GM23248 (cell line): ENCODE results near the gene ANO1. TPM values are rescaled to one million over a fixed set of nuclear protein-coding genes. Genes with fewer than 3 reads are reported as not detected.

Experiments
- DNase-seq: peaks from one replicate; pipeline ENCODE4 v3.0.0-alpha.2; 2015
- H2AFZ ChIP-seq: fragments of 200-600 bp; sonication (generic); 2 replicates; pipeline ENCODE4 v1.6.1; 2016; ENCODE audit warnings: antibody characterized with exemption
- H3F3A ChIP-seq: fragments of 200-600 bp; sonication (generic); 2 replicates; pipeline ENCODE4 v1.6.1; 2016; ENCODE audit warnings: mild to moderate bottlenecking, antibody characterized with exemption, mixed run types; ENCODE audit not compliant: insufficient read depth
- H3K27ac ChIP-seq: fragments of 200-600 bp; sonication (generic); 2 replicates; pipeline ENCODE4 v1.5.1; 2016; ENCODE audit warnings: mild to moderate bottlenecking
- H3K27me3 ChIP-seq: fragments of 200-600 bp; sonication (generic); replicated peaks from 2 replicates; pipeline ENCODE4 v1.6.1; 2016; ENCODE audit warnings: mild to moderate bottlenecking; ENCODE audit not compliant: insufficient read depth
- H3K36me3 ChIP-seq: fragments of 200-600 bp; sonication (generic); 2 replicates; pipeline ENCODE4 v1.6.1; 2016; ENCODE audit warnings: low read depth, mild to moderate bottlenecking
- H3K4me1 ChIP-seq: fragments of 200-600 bp; sonication (generic); 2 replicates; pipeline ENCODE4 v1.6.1; 2016; ENCODE audit warnings: mild to moderate bottlenecking; ENCODE audit not compliant: insufficient read depth
- H3K4me2 ChIP-seq: fragments of 200-600 bp; sonication (generic); one replicate; pipeline ENCODE4 v1.6.1; 2016; ENCODE audit warnings: mild to moderate bottlenecking; ENCODE audit not compliant: unreplicated experiment
- H3K4me3 ChIP-seq: fragments of 200-600 bp; sonication (generic); 2 replicates; pipeline ENCODE4 v1.5.1; 2016; ENCODE audit warnings: mild to moderate bottlenecking
- H3K79me2 ChIP-seq: fragments of 200-600 bp; sonication (generic); 2 replicates; pipeline ENCODE4 v1.6.1; 2016; ENCODE audit warnings: mild to moderate bottlenecking; ENCODE audit not compliant: insufficient read depth
- H3K9ac ChIP-seq: fragments of 200-600 bp; sonication (generic); 2 replicates; pipeline ENCODE4 v1.6.1; 2016; ENCODE audit warnings: mild to moderate bottlenecking
- H3K9me2 ChIP-seq: fragments of 200-600 bp; sonication (generic); 2 replicates; pipeline ENCODE4 v1.6.1; 2016; ENCODE audit warnings: mixed run types, mild to moderate bottlenecking, moderate library complexity; ENCODE audit not compliant: insufficient read depth
- H3K9me3 ChIP-seq: fragments of 200-600 bp; sonication (generic); one replicate; pipeline ENCODE4 v1.6.1; 2017; ENCODE audit warnings: low read depth
- H4K20me1 ChIP-seq: fragments of 200-600 bp; sonication (generic); 2 replicates; pipeline ENCODE4 v1.6.0; 2016; ENCODE audit not compliant: insufficient read depth
- EZH2 ChIP-seq: fragments of 200-600 bp; sonication (generic); IDR thresholded peaks from 2 replicates; pipeline ENCODE4 v1.6.1; 2018; ENCODE audit warnings: antibody characterized with exemption, mild to moderate bottlenecking; ENCODE audit not compliant: insufficient read depth, poor library complexity, severe bottlenecking
- EZH2phosphoT487 ChIP-seq: fragments of 200-600 bp; sonication (generic); IDR thresholded peaks from 2 replicates; pipeline ENCODE4 v1.6.1; 2018; ENCODE audit warnings: antibody characterized with exemption, moderate library complexity, mild to moderate bottlenecking, low read depth; ENCODE audit not compliant: insufficient read depth
- WGBS, 2 experiments: methylation state at CpG; one replicate each; pipeline ENCODE4 v1.1.6; 2015 to 2017; ENCODE audit warnings: low lambda C conversion rate in 2 of 2, low coverage in 1 of 2; ENCODE audit errors: missing lambda C conversion rate in 2 of 2; 5-methylcytosine and 5-hydroxymethylcytosine counted together
- in situ Hi-C: fragments of 300-500 bp; cut with MboI; formaldehyde crosslinking; loops from 2 replicates; pipeline ENCODE4 v1.15.0; 2020
- polyA plus RNA-seq: library from polyadenylated mRNA; unstranded; fragments of >200 nt; fragmentation: Nextera tagmentation; extraction: Ambion mirVana; gene quantifications from 2 replicates; pipeline ENCODE4 v1.2.1, GENCODE V29; 2016
- total RNA-seq: library from RNA; depleted of rRNA; stranded (reverse); fragments of >200 nt; shearing (Covaris generic); gene quantifications from 2 replicates; pipeline ENCODE4 v1.2.3, GENCODE V29; 2014

ANO1 gene
- total and polyA plus RNA-seq, 2 experiments from 2014 or later = 0.97 TPM; not detected in 1

GRCh38 chr11:70087446-70088167 lies 9.5 kb downstream of the ANO1 start:
- Histone ChIP-seq H3K27ac (no peak overlapping the region), H3K4me3 (no peak overlapping the region), H3K4me2 (no peak overlapping the region), H4K20me1 (no peaks in the 10 kb centered on the region), H3K36me3 (no peaks in the 10 kb centered on the region), H3K9ac (no peak overlapping the region), H3F3A (no peaks in the 10 kb centered on the region), H3K9me3 (no peaks in the 10 kb centered on the region), H3K27me3 (peaks cover 7% of the 10 kb centered on the region; the same call in 1 of the 2 replicates), H2AFZ (no peak overlapping the region), H3K4me1 (no peaks in the 10 kb centered on the region), H3K79me2 (no peaks in the 10 kb centered on the region), H3K9me2 (no peaks in the 10 kb centered on the region)
- DNase-seq = no peak
- no peak for TF ChIP-seq EZH2phosphoT487
- no peak for TF ChIP-seq EZH2
- in situ Hi-C loops = no loop called here
- WGBS, 2 experiments = 37 to 40% methylated on average over 32 of the region's 32 CpGs

- H3K79me2 ChIP-seq = no peaks in the 10 kb centered on the region
- WGBS, 2 experiments = 62 to 66% methylated on average over 16 of the region's 16 CpGs
- H3K4me1 ChIP-seq = no peaks in the 10 kb centered on the region
- H3K9ac ChIP-seq = no peak overlapping the region
- no peak overlapping the region for H3K4me2 ChIP-seq
- H3K27me3 ChIP-seq = peaks cover 5% of the 10 kb centered on the region; the same call in 1 of the 2 replicates
- no peaks in the 10 kb centered on the region for H3K36me3 ChIP-seq
- TF ChIP-seq EZH2 (no peak), EZH2phosphoT487 (no peak)
- H3K9me2 ChIP-seq = no peaks in the 10 kb centered on the region
- no peak overlapping the region for H3K4me3 ChIP-seq
- H3K9me3 ChIP-seq = no peaks in the 10 kb centered on the region
- no peaks in the 10 kb centered on the region for H3F3A ChIP-seq
- H2AFZ ChIP-seq = no peak overlapping the region
- no peak for DNase-seq
- H4K20me1 ChIP-seq = no peaks in the 10 kb centered on the region
- H3K27ac ChIP-seq = no peak overlapping the region
- in situ Hi-C loops = no loop called here
These were observed 10.7 kb downstream of the ANO1 start for GRCh38 chr11:70088735-70089250.

GRCh38 chr11:70089631-70090030 lies 11.5 kb downstream of the ANO1 start:
- H3K79me2 ChIP-seq = no peaks in the 10 kb centered on the region
- H2AFZ ChIP-seq = no peak overlapping the region
- no peak for DNase-seq
- H3K36me3 ChIP-seq = no peaks in the 10 kb centered on the region
- 74 to 76% methylated on average over 9 of the region's 9 CpGs for WGBS, 2 experiments
- H3K9me3 ChIP-seq = no peaks in the 10 kb centered on the region
- H3F3A ChIP-seq = no peaks in the 10 kb centered on the region
- no peak for TF ChIP-seq EZH2
- TF ChIP-seq EZH2phosphoT487 = no peak
- H4K20me1 ChIP-seq = no peaks in the 10 kb centered on the region
- in situ Hi-C loops = no loop called here
- H3K9me2 ChIP-seq = no peaks in the 10 kb centered on the region
- H3K9ac ChIP-seq = no peak overlapping the region
- no peaks in the 10 kb centered on the region for H3K4me1 ChIP-seq
- H3K27me3 ChIP-seq = peaks cover 5% of the 10 kb centered on the region; the same call in 1 of the 2 replicates
- no peak overlapping the region for H3K27ac ChIP-seq
- no peak overlapping the region for H3K4me2 ChIP-seq
- no peak overlapping the region for H3K4me3 ChIP-seq

DNA sequence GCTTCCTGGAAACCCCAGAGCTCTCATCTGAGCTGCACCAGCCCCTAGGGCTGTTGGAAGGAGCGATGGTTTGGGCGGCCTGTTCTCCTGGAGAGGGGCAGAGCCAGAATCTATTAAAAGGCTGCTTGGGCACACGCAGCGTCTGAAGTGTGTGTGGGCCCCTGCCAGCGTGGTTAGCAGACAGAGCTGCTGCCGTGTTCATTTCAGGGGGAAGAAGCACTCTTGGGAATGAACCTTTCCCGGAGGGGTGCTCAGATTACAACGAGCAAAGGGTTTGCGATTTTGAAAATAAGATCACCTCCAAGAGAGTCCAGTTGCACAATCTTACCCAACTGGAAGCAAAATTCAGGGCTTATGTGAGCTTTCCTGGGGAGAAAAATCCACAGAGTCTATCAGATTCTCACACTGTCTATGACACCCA lies 12.9 kb downstream of the ANO1 start:
- H3K79me2 ChIP-seq = no peaks in the 10 kb centered on the region
- H3K4me2 ChIP-seq = no peak overlapping the region
- 1 to 6% methylated on average over 9 of the region's 9 CpGs for WGBS, 2 experiments
- in situ Hi-C loops = no loop called here
- no peak overlapping the region for H3K4me3 ChIP-seq
- TF ChIP-seq EZH2phosphoT487 (no peak), EZH2 (no peak)
- no peaks in the 10 kb centered on the region for H3K9me3 ChIP-seq
- no peaks in the 10 kb centered on the region; the same call in 1 of the 2 replicates for H3K4me1 ChIP-seq
- H3K9me2 ChIP-seq = no peaks in the 10 kb centered on the region
- DNase-seq = peak; percentile 18
- H3K27ac ChIP-seq = no peak overlapping the region
- H4K20me1 ChIP-seq = no peaks in the 10 kb centered on the region
- no peaks in the 10 kb centered on the region for H3F3A ChIP-seq
- H3K9ac ChIP-seq = no peak overlapping the region
- H3K27me3 ChIP-seq = peaks cover 5% of the 10 kb centered on the region; the same call in 1 of the 2 replicates
- no peak overlapping the region for H2AFZ ChIP-seq
- no peaks in the 10 kb centered on the region for H3K36me3 ChIP-seq
